GM19043 (cell line): Measurements from ENCODE around the gene GLI3.

ENCODE experiments used
- ATAC-seq: cut with Tn5 transposase; IDR thresholded peaks from one replicate; pipeline ENCODE4 v1.9.1; 2021; ENCODE audit warnings: low read depth; ENCODE audit not compliant: unreplicated experiment

Gene GLI3

GRCh38 chr7:41954976-41955375 is 282.0 kb downstream of the GLI3 start:
- ATAC-seq, result no peak

GRCh38 chr7:41948503-41948902 is 288.5 kb downstream of the GLI3 start:
- no peak for ATAC-seq

DNA sequence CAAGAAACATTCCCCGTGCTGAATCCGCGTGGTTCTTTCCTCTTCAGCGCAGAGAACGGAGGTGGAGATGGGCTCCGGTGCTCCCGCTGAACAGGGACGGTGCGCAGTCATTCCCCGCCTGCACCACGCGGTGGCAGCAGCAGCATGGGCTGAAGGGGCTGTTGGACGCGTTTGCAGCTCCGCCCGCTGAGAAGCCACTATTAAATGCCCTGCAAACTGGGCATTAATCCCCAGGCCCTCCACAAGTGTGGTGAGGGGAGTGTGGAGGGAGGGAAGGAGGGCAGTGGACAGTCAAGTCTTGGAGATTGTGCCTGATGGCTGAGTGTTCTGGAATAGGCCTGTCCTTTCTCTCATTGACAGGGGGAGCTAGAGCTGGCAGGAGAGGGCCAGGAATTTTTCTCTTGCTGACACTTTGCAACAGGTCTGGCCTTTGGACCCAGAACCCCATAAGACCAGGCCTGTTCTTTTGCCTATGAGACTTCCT is 293.9 kb downstream of the GLI3 start:
- peak; percentile 91 for ATAC-seq

DNA sequence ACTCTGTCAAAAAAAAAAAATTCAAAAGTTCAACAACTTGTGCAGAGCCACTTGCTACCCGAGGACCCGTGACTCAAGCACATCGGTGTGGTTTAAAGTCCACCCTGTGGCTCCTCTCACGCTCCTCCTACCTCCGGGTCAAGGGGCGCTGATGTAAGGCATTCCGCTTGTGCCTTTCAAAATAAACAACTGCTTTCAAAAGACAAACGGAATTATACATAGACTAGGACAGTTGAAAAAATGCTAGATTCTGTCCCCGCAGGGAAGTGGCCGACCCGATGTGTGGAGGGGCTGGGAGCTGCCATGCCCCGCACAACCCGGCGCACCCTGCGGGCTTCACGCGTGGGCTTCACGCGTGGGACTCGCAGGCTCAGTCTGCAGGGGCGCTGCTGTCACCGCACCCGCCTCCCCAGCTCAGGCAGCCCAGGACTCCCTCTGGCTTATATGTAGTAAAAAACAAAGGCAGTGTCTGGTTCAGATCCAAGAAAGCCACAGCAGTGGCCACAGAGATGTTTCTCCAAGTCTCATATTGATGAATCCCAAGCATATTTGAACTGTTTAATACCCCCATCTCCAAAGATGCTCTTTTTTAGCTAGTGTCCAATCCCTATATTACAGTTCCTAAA is 294.4 kb downstream of the GLI3 start:
- ATAC-seq, result peak; percentile 13

DNA sequence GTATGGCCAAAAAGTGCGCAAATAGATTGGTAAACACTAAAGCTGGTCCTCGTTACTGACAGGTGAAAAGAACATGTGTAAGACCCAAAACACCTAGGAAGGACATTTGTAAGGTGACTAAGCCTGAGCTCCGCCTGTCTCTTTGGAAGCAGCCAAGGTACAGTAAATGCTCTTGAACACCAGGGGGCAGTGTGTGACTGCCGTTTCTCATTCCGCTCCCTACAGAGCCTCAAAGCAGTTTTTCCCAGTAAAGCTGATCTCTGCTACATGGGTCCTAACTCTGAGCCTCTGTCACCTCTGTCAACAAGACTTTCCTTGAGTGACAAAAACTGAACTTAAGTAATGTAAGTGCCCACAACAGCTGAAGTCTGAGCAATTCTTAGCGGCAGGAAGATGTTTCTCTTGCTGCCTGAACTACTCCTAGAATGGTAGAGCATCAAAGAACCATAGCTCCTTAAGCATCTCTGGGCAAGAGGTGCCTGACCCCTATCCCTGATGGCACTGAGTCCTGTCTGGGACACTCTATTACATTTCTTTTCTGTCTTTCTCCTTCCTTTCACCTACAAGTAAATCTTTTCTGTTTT is 296.2 kb downstream of the GLI3 start:
- peak; percentile 67 for ATAC-seq

GRCh38 chr7:41938371-41938770 is 298.6 kb downstream of the GLI3 start:
- no peak for ATAC-seq

GRCh38 chr7:41933427-41933826 is 303.6 kb downstream of the GLI3 start:
- no peak for ATAC-seq

DNA sequence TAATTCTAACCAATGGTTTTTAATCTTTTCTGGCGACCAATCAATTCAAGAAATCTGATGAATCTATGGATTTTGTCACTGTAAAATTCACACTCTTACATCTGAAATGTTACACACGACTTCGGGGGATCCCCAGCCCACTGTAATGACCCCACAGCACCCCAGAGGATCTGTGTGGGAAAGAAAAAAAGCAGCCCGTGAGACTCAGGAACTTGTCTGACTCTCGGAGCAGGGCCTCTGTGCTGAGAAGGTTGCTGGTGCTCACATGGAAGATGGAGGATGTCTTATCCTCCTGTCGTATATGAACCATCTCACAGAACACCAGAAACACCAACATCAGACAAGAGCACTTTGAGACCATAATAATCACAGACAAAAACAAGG is 305.8 kb downstream of the GLI3 start:
- ATAC-seq, result no peak

DNA sequence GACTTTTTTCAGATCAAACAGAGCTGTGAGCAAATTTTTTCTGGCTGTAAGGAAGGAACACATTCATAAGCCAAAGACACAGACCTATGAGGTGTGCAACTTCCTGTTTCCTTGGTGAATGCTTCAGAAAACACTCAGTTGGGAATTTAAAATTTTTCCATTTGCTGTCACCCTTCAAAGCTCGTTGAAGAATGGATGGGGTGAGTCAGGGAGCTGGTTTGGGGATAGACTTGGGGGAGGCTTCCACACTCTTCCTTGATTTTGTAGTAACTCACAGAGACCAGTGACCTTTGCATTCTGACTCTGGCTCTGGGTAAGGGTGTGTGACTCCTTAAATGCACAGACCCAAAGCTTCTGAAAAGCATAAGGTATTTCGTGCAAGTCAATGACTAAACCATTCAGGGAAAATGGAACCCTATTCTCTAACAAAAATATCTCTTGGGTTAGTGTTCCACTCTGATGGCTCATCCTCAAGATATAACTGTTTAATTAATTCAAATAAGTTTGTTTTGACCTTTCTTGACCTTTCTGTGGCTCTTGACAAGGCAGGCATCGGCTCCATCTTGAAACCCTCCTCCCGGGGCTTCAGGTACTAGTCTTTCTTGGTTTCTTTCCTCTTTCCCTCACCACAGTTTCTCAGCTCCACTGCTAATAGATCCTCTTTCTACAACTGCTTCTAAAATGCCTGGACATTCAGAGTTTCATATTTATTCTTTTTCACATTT is 306.3 kb downstream of the GLI3 start:
- ATAC-seq, result no peak

DNA sequence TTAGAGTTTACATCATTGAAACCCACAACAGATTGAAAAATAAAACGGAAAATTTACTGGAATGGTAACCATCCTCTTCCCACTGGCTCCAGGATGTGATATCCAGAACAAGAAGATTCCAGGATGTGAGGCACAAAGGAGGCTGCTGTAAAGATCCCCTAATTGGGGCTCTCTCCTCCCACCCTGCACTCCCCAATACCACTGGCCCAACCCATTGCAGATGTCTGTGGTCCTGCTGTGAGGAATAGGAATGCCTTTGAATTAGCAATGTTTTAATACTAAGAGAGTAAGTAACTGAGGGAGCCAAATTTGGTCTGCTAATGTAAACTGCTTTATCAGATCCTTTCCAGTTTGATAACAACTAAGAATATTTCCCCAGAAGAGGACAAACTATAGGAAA is 308.2 kb downstream of the GLI3 start:
- no peak for ATAC-seq

DNA sequence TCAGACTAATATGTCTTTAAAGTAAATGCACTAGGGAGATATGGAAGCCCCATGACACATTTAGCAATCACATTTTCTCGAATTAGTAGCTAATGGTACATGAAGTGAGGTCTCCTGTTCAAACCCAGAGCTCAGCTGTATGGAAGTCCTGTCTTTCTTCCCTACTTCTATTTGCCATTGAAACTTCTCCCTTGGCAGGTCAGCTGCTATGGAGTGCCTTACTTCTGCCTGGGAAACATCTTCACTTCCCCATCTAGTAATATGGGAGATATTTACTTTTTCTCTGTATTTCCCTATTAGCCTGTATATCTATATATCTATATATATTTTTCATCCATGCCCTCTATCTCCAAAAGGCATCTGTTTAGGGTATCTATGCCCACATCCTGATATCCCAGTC is 308.8 kb downstream of the GLI3 start:
- ATAC-seq, result no peak

DNA sequence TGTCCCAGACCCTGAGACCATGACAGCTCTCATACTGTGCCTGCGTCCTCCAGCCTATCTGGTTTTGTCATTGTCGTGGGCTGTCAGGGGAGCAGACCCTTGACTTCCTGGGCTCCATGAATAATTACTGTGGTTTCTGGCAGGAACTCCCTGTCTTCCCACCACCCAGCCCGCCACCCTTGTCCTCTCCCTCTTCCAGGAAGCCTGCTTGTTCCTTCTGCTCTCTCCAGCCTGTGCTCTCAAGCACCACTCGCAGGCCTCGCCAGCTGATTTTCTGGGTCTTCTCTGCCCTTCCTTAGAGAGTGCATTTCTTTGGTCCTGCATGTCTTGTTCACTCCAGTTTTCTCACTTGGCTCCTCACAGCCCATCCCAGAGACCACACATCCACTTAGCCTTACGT is 309.6 kb downstream of the GLI3 start:
- no peak for ATAC-seq

GRCh38 chr7:41925946-41926345 is 311.1 kb downstream of the GLI3 start:
- ATAC-seq, result no peak

GRCh38 chr7:41924796-41925195 is 312.2 kb downstream of the GLI3 start:
- no peak for ATAC-seq

- no peak for ATAC-seq
These were observed 314.6 kb downstream of the GLI3 start for GRCh38 chr7:41922373-41922772.

DNA sequence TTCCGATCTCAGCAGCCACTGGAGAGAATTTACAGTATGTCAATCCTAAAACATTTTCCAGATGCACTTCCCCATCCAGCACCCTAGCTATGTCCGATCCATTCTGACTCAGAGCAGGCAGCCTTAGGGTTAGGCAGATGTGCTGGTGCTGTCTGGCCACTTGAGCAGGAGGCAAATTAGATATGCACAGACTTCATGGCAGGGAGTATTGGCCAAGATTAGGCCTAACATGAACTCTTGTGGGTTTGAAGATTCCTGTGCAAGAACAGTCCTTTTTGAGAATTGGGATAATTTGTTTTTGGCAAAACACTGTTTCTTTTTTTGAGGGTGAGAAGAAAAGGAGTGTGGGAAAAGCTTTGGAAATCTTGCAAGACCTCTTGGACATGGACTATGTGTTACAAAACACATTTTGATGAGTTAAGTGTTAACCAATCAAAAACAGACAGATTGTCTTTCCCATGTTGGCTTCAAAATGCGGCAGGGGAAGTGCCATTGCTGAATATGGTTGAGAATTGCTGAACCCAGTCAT is 315.5 kb downstream of the GLI3 start:
- no peak for ATAC-seq

- no peak for ATAC-seq
These were observed 318.4 kb downstream of the GLI3 start for GRCh38 chr7:41918597-41918996.

DNA sequence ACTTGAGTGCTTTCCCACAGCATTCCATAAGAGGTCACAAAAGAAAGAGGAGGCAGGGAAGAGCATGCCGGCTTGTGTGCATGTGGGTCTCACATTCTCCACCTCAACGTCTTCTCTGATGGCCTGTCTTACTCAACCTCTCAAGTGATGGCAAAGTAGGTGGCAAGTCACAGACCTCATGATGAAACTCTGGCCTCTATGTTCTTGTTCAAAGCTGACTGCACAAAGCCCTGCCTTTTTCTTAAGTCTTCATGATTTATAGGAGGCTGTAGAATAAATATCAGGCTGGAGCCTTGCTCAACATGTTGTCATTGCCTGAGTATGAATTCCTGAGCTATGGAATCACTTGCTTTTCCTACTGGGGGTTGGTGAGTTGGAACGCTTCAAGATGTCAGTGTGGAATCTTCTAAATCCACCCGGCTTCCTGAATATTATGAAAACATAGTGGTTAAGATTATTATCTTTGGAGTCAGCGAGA is 320.5 kb downstream of the GLI3 start:
- no peak for ATAC-seq

DNA sequence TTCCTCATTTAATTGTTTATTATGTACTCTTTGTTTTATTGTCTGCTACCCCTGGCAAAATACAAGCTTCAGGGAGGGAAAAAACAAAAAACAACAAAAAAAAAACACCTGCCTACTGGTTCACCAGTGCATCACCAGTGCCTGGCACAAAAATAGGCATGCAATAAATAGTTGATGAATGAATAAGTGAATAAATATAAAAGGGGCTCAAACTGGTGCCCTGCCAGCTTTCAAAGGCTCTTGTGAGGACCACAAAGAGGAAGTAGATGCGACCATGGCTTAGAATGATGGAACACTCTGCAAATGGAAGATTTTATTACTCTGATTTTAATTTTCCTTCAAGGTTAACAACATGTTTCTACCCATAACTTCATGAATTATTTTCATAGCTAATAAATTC is 321.1 kb downstream of the GLI3 start:
- ATAC-seq, result no peak

GRCh38 chr7:41912851-41913567 is 324.0 kb downstream of the GLI3 start:
- ATAC-seq, result no peak

DNA sequence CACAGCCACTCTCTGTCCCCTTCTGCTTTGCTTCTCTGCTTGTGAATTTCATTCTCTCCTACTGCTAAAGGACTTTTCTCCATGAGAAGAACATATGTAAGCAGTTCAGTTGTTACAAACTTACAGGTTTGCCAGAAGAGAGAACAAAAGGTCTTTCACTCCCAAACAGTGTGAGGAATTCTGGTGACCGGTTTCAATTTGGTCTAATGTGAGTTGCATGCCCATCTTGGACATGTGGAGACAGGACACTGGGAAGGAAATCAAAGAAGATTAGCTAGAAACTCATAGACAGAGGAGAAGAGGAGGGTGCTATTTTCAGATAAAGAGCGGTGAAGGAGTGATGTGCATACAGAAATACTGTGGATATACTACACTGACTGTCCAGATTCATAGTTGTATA is 324.6 kb downstream of the GLI3 start:
- ATAC-seq, result no peak
